DMS 273 (cell line): ENCODE data around the gene ONECUT3.

ENCODE experiments used
- DNase-seq: peaks from one replicate; lab custom pipeline; 2025; ENCODE audit not compliant: unreplicated experiment; lab: John Stamatoyannopoulos, UW

Gene ONECUT3

DNA sequence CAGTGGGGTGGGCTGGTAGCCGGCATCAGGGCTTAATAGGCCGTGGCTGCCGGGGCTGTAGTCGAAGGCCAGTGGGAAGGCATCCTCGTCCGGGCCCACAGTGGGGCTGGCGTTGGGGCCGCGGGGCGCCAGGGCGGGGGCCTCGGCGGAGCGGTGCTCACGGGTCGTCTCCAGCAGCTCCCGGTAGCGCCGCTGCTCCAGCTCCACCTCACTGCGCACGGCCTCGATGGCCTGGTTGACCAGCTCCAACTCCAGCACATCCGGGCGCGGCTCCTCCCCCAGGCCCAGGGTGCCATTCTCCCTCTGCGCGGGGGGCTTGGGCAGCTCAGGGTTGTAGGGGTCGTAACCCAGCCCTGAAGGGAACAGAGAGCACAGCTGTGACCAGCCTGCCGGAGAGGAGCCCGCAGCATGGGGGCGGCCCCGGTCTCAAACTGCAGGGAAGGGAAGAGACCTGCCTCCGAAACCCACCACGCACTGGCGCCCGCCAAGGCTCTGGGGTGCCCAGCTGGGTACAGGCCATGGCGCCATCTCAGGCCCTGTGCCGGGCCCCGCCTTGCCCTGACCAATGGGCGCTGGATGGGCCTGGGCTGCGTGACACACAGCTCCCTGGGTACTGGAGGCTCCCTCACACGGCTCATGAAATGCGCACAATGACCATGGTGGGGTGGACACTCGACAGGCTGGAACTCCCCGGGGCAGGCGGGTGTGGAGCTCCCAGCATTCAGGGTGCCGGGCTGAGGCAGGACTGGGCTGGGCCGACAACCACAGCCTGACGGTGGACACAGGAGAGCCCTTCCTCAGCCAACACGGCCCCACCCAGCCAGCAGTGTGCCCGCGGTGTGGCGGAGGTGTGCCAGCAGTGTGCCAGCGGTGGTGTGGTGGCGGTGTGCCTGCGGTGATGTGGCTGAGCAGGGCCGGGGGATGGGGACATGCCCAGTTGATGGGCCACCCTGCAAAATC, 75.3 kb downstream of the ONECUT3 start:
- no peak for DNase-seq

- DNase-seq = no peak
Observed at GRCh38 chr19:1829958-1830357, 76.7 kb downstream of the ONECUT3 start.

- no peak for DNase-seq
Observed at GRCh38 chr19:1830568-1830967, 77.3 kb downstream of the ONECUT3 start.
